Dendritic cell treated with granulocyte-macrophage colony-stimulating factor and Interleukin-4, amounts not matched to agents 40 ng/mL and 50 ng/mL, for 4 days (primary cell): Measurements from ENCODE around the gene ZNF335.

Experiments
- H3K27ac Mint-ChIP-seq: one replicate; pipeline ENCODE4 v1.8.0; 2022; ENCODE audit warnings: mild to moderate bottlenecking, mixed read lengths
- H3K27me3 Mint-ChIP-seq: one replicate; pipeline ENCODE4 v1.8.0; 2022; ENCODE audit warnings: mild to moderate bottlenecking, mixed read lengths
- H3K36me3 Mint-ChIP-seq: one replicate; pipeline ENCODE4 v1.8.0; 2022; ENCODE audit warnings: low read depth, mixed read lengths
- H3K4me1 Mint-ChIP-seq: one replicate; pipeline ENCODE4 v1.8.0; 2022; ENCODE audit warnings: low read depth, mixed read lengths
- H3K4me3 Mint-ChIP-seq: one replicate; pipeline ENCODE4 v1.8.0; 2022; ENCODE audit warnings: mild to moderate bottlenecking, moderate library complexity, mixed read lengths
- H3K9me3 Mint-ChIP-seq: one replicate; pipeline ENCODE4 v1.8.0; 2022; ENCODE audit warnings: mixed read lengths
- intact Hi-C: fragments of 100-400 bp; cut with micrococcal nuclease; formaldehyde crosslinking; loops from one replicate; pipeline ENCODE4 v1.15.0; 2022

The ZNF335 gene

GRCh38 chr20:45971675-45972499 is at the start of gene ZNF335:
TSS of gene ZNF335 (minus strand) at chr20:45972203. CDS start at chr20:45971410, 793 bp downstream.
- Mint-ChIP-seq H3K4me3 (peak within 1 kb of the TSS; percentile 83), H3K27ac (peak within 1 kb of the TSS; percentile 95), H3K4me1 (peaks cover 49% of the 10 kb centered on the region), H3K36me3 (peaks cover 44% of the 10 kb centered on the region), H3K9me3 (no peaks in the 10 kb centered on the region), H3K27me3 (no peaks in the 10 kb centered on the region)
- intact Hi-C loops, result loop anchor here (5.0 kb wide), 2 partner anchors 40 to 115 kb away; partner anchors contain the start of gene NCOA5

- Mint-ChIP-seq H3K27me3 (peaks cover 55% of the 10 kb centered on the region), H3K4me3 (no peak overlapping the region), H3K27ac (no peak overlapping the region), H3K4me1 (peaks cover 57% of the 10 kb centered on the region), H3K9me3 (no peaks in the 10 kb centered on the region), H3K36me3 (peaks cover 10% of the 10 kb centered on the region)
- intact Hi-C loops, result loop anchor here (10.0 kb wide), 1 partner anchor 94 kb away; the partner anchor contains the start of gene CD40
Measured at GRCh38 chr20:46020555-46020954, 48.6 kb upstream of the ZNF335 start.

GRCh38 chr20:46018611-46019010 is 46.6 kb upstream of the ZNF335 start:
- intact Hi-C loops, result no loop called here
- peaks cover 65% of the 10 kb centered on the region for H3K4me1 Mint-ChIP-seq
- H3K27ac Mint-ChIP-seq, result peak overlapping the region; percentile 7
- peaks cover 29% of the 10 kb centered on the region for H3K36me3 Mint-ChIP-seq
- no peaks in the 10 kb centered on the region for H3K9me3 Mint-ChIP-seq
- H3K4me3 Mint-ChIP-seq, result no peak overlapping the region
- peaks cover 38% of the 10 kb centered on the region for H3K27me3 Mint-ChIP-seq

GRCh38 chr20:46018112-46018511 is 46.1 kb upstream of the ZNF335 start:
- Mint-ChIP-seq H3K9me3 (no peaks in the 10 kb centered on the region), H3K36me3 (peaks cover 34% of the 10 kb centered on the region), H3K27me3 (peaks cover 33% of the 10 kb centered on the region), H3K27ac (peak overlapping the region; percentile 7), H3K4me1 (peaks cover 65% of the 10 kb centered on the region), H3K4me3 (no peak overlapping the region)
- intact Hi-C loops, result no loop called here

- Mint-ChIP-seq H3K4me3 (no peak overlapping the region), H3K27me3 (peaks cover 28% of the 10 kb centered on the region), H3K27ac (no peak overlapping the region), H3K36me3 (peaks cover 42% of the 10 kb centered on the region), H3K9me3 (no peaks in the 10 kb centered on the region), H3K4me1 (peaks cover 65% of the 10 kb centered on the region)
- intact Hi-C loops, result no loop called here
Measured at GRCh38 chr20:46017272-46017671, 45.3 kb upstream of the ZNF335 start.

GRCh38 chr20:46014517-46015396 is 42.8 kb upstream of the ZNF335 start:
- H3K4me1 Mint-ChIP-seq, result peaks cover 69% of the 10 kb centered on the region
- peaks cover 65% of the 10 kb centered on the region for H3K36me3 Mint-ChIP-seq
- intact Hi-C loops, result loop anchor here (2.0 to 5.0 kb wide), 2 partner anchors 42 to 160 kb away; partner anchors contain the start of gene ZNF335
- peaks cover 14% of the 10 kb centered on the region for H3K27me3 Mint-ChIP-seq
- H3K4me3 Mint-ChIP-seq, result peak overlapping the region; percentile 70
- H3K9me3 Mint-ChIP-seq, result no peaks in the 10 kb centered on the region
- H3K27ac Mint-ChIP-seq, result no peak overlapping the region

GRCh38 chr20:46013829-46014516 is 42.0 kb upstream of the ZNF335 start:
- intact Hi-C loops, result loop anchor here (1.0 to 5.0 kb wide), 3 partner anchors 27 to 161 kb away; partner anchors contain the start of gene ZNF335
- Mint-ChIP-seq H3K36me3 (peaks cover 65% of the 10 kb centered on the region), H3K27ac (peak overlapping the region; percentile 99), H3K9me3 (no peaks in the 10 kb centered on the region), H3K4me3 (peak overlapping the region; percentile 70), H3K4me1 (peaks cover 77% of the 10 kb centered on the region), H3K27me3 (peaks cover 14% of the 10 kb centered on the region)

- peak overlapping the region; percentile 99 for H3K27ac Mint-ChIP-seq
- H3K27me3 Mint-ChIP-seq, result peaks cover 10% of the 10 kb centered on the region
- peaks cover 77% of the 10 kb centered on the region for H3K4me1 Mint-ChIP-seq
- H3K9me3 Mint-ChIP-seq, result no peaks in the 10 kb centered on the region
- peak overlapping the region; percentile 90 for H3K4me3 Mint-ChIP-seq
- intact Hi-C loops, result loop anchor here (1.0 to 5.0 kb wide), 2 partner anchors 26 to 41 kb away; partner anchors contain the start of gene ZNF335
- H3K36me3 Mint-ChIP-seq, result peaks cover 65% of the 10 kb centered on the region
Measured at GRCh38 chr20:46013322-46013828, 41.4 kb upstream of the ZNF335 start.

GRCh38 chr20:46012921-46013320 is 40.9 kb upstream of the ZNF335 start:
- peak overlapping the region; percentile 99 for H3K27ac Mint-ChIP-seq
- H3K27me3 Mint-ChIP-seq, result peaks cover 10% of the 10 kb centered on the region
- peaks cover 65% of the 10 kb centered on the region for H3K36me3 Mint-ChIP-seq
- no peaks in the 10 kb centered on the region for H3K9me3 Mint-ChIP-seq
- intact Hi-C loops, result loop anchor here (1.0 to 5.0 kb wide), 2 partner anchors 26 to 41 kb away; partner anchors contain the start of gene ZNF335
- peak overlapping the region; percentile 90 for H3K4me3 Mint-ChIP-seq
- peaks cover 77% of the 10 kb centered on the region for H3K4me1 Mint-ChIP-seq

GRCh38 chr20:46011631-46012482 is 39.9 kb upstream of the ZNF335 start:
- H3K4me3 Mint-ChIP-seq, result peak overlapping the region; percentile 90
- peak overlapping the region; percentile 99 for H3K27ac Mint-ChIP-seq

GRCh38 chr20:46010491-46011391 is 38.7 kb upstream of the ZNF335 start:
- H3K27me3 Mint-ChIP-seq, result peaks cover 10% of the 10 kb centered on the region
- peaks cover 94% of the 10 kb centered on the region for H3K4me1 Mint-ChIP-seq
- peak overlapping the region; percentile 90 for H3K4me3 Mint-ChIP-seq
- no peaks in the 10 kb centered on the region for H3K9me3 Mint-ChIP-seq
- peaks cover 57% of the 10 kb centered on the region for H3K36me3 Mint-ChIP-seq
- intact Hi-C loops, result loop anchor here (1.0 to 5.0 kb wide), 2 partner anchors 12 to 38 kb away; partner anchors contain the start of gene ZNF335
- H3K27ac Mint-ChIP-seq, result peak overlapping the region; percentile 99

More at GRCh38 chr20:46011631-46012482, 39.9 kb upstream of the ZNF335 start:
- no peaks in the 10 kb centered on the region for H3K9me3 Mint-ChIP-seq
- peaks cover 10% of the 10 kb centered on the region for H3K27me3 Mint-ChIP-seq
- intact Hi-C loops, result loop anchor here (5.0 kb wide), 1 partner anchor 40 kb away; the partner anchor contains the start of gene ZNF335
- H3K36me3 Mint-ChIP-seq, result peaks cover 65% of the 10 kb centered on the region
- H3K4me1 Mint-ChIP-seq, result peaks cover 83% of the 10 kb centered on the region
